GM19468 (cell line): ENCODE measurements around the gene MYO10.
"Not testable (repeated sequence)": the region's sequence is repeated elsewhere in the genome, so short reads cannot be mapped to it uniquely, and the experiment has no call there.

Experiments
- ATAC-seq: cut with Tn5 transposase; IDR thresholded peaks from one replicate; pipeline ENCODE4 v1.9.1; 2021; ENCODE audit warnings: mild to moderate bottlenecking, moderate library complexity, moderate number of reproducible peaks; ENCODE audit not compliant: unreplicated experiment; ENCODE audit errors: extremely low read depth

The MYO10 gene

DNA sequence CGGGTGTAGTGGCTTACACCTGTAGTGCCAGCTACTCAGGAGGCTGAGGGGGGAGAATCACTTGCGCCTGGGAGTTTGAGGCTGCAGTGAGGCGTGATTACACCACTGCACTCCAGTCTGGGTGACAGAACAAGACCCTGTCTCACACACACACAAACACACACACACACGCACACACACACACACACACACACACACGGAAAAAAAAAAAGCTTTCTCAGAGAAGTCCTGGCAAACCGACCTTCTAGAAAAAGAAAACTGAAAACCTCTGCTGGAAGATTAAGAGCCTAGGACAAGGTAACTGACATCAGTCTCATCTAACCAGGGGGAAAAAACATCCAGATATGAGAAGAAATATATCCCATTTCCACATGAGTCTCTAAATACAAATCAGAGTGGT, 178.9 kb downstream of the MYO10 start:
- no peak for ATAC-seq

DNA sequence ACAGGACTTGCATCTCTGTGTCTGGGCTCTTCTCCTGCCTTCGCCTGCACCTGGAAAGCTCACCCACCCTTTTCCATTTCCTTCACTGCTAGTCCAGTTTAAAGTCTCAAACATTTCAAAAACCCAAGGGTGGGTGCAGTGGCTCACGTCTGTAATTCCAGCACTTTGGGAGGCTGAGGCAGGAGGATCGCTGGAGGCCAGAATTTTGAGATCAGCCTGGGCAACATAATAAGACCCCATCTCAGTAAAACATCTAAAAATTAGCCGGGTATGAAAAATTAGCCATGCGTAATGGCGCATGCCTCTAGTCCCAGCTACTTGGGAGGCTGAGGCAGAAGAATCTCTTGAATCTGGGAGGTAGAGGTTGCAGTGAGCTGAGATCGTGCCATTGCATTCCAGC, 179.4 kb downstream of the MYO10 start:
- ATAC-seq = no peak

DNA sequence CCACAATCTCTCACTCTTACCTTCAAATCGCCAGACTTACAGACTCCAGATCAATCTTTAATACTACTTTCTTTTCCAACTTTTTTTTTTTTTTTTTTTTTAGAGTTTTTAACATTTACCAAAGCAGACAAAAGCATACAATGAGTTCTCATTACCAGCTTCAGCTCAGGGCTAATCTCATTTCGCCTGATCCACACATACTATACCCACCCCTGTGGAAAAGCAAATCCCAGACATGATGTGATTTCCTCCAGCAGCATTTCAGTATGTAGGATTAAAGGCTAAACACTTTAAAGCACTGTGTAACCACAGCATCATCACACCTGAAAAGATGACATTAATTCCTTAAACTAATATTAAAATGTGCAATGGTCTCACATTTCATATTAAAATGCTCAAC, 180.4 kb downstream of the MYO10 start:
- ATAC-seq = no peak

DNA sequence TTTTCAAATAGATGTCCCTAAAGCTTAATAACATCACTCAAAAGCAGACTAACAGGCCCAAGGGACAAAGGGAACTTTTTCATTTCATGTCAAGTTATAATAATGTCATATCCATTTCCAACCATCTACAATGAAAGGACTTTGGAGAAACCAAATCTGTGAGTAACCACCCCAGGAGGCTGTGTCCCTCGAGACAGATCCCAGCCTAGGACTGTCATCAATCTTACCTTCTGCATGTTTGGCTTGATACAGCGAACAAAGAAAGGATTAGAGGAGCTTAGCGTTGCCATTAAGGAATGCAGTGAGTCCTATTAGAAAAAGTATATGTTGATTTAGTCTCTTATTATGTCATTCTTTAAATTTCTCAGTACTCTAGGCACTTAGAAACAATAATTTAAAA, 181.5 kb downstream of the MYO10 start:
- no peak for ATAC-seq

DNA sequence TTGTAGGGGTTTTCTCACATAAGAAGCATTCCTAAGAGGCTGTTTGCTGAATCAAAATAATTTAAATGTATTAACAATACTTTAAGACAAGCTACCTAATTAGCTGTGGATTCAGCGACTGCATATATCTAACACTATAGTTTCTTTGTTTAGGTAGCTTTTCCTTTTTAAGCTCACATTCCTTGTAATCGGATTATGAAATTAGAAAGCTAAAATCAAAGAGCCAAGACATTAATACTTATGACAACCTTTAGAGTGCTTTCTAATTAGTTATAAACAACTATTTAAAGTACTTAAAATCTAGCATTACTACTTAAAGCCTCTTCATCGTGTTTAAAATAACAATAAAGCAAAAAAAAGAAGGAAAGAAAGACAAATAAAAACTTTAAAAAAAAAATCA, 182.0 kb downstream of the MYO10 start:
- no peak for ATAC-seq

DNA sequence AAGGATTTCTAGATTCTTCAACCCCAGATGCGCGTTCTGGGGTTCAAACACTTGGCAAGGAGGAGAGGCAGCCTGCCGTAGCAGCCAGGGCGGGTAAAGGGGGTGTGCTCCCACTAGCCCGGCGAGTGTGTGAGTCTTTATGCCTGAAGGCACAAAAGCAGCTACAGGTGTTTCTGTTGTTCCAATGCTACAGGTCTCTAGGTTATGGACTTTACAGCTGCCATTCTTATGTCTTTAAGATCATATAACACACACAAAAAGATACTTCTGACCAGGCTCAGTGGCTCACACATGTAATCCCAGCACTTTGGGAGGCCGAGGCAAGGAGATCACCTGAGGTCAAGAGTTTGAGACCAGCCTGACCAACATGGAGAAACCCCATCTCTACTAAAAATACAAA, 185.6 kb downstream of the MYO10 start:
- ATAC-seq = no peak

DNA sequence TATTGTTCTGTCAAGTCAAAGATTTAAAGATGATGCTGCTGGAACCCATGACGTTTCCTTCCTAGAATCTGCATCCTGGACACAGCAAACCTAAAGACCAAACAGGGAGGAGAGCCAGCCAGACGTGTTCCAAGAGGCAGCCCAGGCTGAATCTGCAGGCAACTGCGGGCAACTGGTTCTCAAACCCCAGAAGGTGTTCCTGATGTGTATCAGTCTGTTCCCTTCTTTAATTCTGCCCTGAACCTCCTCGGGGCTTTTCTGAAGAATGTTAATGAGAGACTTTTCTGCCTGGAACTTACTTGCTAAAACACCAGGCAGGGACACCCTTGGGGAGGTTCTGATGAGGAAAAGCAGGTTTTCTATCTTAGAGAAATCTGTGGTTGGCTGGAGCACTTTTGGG, 186.5 kb downstream of the MYO10 start:
- no peak for ATAC-seq

GRCh38 chr5:16744164-16744880, 191.8 kb downstream of the MYO10 start:
- ATAC-seq = no peak

- no peak for ATAC-seq
Measured at GRCh38 chr5:16742938-16743337, 193.2 kb downstream of the MYO10 start.

GRCh38 chr5:16740811-16741392, 195.2 kb downstream of the MYO10 start:
- no peak for ATAC-seq

- ATAC-seq = no peak
Measured at GRCh38 chr5:16740066-16740810, 195.8 kb downstream of the MYO10 start.

DNA sequence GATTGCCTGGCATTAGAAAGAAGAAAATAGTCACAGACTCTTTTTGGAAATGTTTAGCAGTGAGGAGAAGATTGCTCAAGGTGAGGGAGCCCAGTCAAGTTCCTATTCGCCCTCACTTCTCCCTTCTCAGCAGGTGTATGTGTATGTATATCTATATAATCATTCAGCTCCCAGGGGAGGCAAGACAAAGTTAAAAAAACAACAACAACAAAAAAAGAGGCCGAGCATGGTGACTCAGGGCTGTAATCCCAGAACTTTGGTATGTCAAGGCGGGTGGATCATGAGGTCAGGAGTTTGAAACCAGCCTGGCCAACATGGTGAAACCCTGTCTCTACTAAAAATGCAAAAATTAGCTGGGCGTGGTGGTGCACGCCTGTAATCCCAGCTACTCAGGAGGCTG, 197.7 kb downstream of the MYO10 start:
- not testable (repeated sequence) for ATAC-seq

GRCh38 chr5:16737620-16738364, 198.3 kb downstream of the MYO10 start:
- no peak for ATAC-seq

DNA sequence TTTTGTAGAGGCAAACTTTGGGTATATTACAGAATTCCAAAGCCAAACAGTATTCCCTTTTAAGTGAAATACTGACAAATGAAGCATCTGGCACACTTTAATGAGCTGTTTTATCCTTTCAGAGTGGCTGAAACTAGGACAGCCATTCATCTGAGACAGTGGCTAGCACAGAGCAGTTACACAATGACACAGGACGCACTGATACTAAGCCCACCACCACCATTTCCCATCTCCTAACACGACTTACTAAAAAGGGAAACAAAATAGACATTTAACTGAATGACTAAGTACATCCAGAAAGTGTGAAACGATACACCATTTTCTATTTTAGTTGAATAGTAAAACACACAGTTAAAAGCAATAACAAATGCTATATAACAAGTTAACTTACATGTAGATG, 198.9 kb downstream of the MYO10 start:
- no peak for ATAC-seq

DNA sequence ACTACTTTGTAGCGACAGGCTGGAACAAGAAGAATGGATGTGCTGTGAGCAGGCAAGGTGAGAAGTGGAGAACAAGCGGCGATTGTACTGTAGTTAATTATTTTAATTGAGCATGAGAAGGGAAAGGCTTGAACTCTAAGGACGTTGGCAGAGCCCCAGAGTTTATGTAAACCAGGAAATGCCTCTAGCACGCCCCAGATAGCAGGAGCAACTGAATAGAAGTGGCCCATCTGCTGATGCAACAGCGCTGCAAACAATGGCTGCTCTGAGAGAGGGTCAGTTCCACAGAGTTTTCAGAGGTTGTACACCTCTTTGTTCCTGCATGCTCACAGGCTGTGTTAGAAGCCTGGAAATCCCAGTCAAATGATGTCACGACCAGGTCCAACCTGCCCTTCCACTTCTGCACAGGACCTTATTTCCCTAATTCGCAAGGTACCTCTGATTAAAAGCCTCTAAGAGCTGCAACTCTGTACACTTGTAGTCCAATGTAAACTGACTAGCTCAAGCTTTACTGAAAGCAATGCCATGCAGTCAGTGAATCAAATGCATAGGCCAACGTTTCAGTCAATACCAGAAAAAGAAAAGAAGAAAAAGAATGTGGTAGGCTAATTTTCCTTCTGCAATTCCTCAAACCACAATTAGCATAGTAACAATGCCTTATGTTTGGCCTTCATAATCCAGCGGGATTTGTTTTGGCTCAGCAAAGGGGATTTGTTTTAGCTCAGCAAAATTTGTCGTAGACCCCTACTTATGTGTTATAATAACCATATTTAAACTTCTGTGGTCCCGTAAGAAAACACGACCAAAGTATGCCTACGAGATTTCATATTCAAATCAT, 199.7 kb downstream of the MYO10 start:
- ATAC-seq = no peak

GRCh38 chr5:16735101-16736060, 200.7 kb downstream of the MYO10 start:
- no peak for ATAC-seq

DNA sequence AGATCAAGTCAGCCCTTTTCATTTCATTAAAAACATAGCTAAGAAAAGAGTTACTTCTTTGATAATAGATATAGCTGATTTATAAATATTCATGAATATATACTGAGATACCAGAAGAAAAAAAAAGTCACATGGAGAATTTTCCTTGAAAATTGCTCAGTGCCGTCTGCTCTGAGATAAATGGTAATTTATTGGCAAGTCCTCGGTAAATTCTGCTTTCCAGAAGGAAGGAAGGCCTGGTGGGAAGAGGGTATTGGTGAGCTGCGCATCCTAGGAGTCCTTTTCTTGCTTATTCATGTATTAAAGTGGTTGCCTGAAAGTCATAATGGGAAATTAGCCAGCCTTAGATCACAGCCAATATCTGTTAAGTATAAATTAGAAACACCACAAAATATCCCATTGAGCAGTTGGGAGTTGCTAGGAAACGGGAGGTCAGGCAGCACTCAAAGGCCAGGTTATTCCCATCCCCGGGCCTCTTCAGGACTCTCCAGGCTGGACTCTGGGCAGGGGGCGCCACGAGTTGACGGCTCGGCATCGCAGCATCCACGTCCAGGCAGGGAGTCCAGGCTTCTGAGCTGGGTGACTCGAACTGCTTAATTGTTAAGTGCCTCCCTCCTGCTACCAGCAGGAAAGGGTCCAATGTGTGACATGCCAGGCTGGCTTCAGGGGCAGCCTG, 202.6 kb downstream of the MYO10 start:
- ATAC-seq = no peak

DNA sequence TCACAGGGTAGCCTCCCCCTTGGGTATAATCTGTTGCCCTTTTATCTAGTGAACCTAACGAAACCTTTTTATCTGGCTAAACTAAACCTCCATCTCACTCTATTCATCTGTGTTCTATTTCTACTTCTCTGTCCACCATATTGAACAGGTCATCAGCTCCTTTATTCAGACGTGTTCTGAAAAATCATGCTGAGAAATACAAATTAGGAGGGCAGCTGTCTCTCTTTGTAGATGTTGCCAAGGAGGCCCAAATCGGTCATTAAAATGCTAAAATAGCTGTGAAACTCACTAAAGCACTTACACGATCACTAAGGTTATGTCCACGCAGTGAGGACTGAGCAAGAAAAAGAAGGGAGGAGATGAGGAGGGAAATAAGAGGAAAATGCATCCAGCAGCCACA, 203.7 kb downstream of the MYO10 start:
- ATAC-seq = no peak
